Left colon (tissue), 2 donors: ENCODE measurements around the gene ZNF469. TPM values are rescaled to one million over a fixed set of nuclear protein-coding genes. Genes with fewer than 3 reads are reported as not detected.

Source experiments
- ATAC-seq: fragments of 200-7000 bp; cut with Tn5 transposase; one replicate; pipeline ENCODE4 v1.9.1; 2020; ENCODE audit warnings: mild to moderate bottlenecking, moderate library complexity
- DNase-seq, 2 donors: peaks; one replicate each; pipeline ENCODE4 v3.0.0-alpha.2; 2020
- intact Hi-C, 2 donors: fragments of 100-400 bp; cut with DNase I in 1 of 2; cut with micrococcal nuclease in 1 of 2; formaldehyde crosslinking; loops; one replicate each; pipeline versions ENCODE4 v1.11.2 to v1.14.0; 2022; cut with DNase I, micrococcal nuclease
- total RNA-seq, 2 donors: library from RNA; stranded (reverse); fragmentation: NEBNext Ultra II Directional; extraction: Animal tissue kit (Norgen Biotek cat#: 25700); gene quantifications; one replicate each; pipeline ENCODE4 v1.2.1, GENCODE V29; 2021
- donor health status: DM: no; HTN: no; CAD: no.
- donor health status: DM: yes; HTN: yes; CAD: no.

ZNF469 gene
- total RNA-seq, 2 donors from 2014 or later, result 0.27 to 0.70 TPM

DNA sequence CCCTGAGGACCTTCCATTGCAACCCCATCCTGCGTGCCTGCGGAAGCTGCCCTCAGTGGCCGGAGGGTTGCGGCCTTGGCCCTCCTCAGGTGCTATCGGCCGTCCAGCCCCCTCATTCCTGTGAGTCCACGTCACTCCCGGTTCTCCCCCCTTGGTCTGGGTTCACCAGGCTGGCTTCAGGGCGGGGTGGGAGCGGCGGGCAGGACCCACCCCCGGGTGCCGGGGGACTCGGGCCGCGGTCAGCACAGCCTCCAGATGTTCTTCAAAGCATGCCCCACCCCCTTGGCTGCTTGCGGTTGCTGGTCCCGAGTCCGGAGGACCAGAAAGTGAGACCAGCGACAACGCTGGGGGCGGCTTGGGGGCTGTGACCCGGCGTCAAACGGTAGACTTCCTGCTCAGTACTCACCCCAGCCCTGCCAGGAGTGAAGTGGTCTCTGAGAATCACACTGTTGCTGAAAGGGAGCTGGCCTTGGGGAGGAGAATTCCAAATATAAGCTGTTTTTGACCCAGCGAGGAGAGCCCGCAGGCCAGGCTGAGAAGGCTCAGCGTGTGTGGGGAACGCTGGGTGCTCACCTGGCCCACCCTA is 4.5 kb downstream of the ZNF469 start:
- no peak for DNase-seq
- intact Hi-C loops, result no loop called here
- no peak for ATAC-seq

DNA sequence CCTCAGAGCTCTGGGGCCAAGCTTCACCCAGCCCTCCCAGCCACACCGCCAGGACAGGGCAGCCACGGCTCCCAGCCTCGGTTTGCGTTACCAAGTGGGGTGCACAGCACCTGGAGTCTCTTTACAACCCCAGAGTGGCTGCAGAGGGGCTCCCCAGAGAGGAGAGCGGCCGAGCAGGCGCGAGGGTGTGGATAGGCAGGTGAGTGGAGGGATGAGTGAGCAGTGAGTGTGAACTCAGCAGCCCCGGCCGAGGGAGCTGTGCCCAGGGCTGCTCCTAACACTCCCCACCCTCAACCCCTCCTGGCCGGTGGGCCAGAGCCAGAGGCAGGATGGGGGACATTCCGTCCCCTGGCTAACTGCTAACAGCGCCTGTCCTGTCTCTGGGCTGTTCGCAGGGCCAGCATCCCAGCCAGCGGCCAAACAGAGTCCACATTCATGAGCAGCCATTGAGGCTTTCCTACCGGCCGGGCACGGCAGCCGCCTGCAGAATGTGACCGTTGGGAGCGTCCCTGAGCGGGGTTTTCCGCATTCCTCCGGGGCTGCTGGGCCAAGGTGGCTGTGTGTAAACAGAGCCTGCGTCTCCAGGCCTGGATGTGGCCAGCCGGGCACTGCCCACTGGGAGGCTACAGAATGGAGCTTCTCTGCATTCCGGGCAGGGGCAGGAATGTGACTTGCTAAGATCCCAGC is 5.3 kb downstream of the ZNF469 start:
- intact Hi-C loops, result no loop called here
- peak; percentile 97 for ATAC-seq
- peak; percentile 80 to 84 for DNase-seq

DNA sequence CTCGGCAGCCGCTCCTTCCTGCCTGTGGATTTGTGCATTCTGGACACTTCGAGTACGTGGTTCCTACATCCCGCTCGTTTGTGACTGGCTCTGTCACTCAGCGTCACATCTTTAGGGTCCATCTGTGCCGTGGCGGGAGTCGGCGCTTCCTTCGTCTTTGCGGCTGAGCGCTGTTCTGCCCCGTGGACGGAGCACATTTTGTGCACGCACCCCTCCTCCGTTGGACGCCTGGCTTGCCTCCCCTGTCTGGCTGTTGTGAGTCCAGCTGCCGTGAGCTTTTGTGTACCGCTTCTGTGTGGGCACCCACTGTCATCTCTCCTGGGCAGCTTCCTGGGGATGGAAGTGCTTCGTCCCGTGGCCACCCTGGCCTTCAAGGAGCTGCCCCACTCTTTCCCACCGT is 6.4 kb downstream of the ZNF469 start:
- DNase-seq, result no peak
- intact Hi-C loops, result no loop called here

DNA sequence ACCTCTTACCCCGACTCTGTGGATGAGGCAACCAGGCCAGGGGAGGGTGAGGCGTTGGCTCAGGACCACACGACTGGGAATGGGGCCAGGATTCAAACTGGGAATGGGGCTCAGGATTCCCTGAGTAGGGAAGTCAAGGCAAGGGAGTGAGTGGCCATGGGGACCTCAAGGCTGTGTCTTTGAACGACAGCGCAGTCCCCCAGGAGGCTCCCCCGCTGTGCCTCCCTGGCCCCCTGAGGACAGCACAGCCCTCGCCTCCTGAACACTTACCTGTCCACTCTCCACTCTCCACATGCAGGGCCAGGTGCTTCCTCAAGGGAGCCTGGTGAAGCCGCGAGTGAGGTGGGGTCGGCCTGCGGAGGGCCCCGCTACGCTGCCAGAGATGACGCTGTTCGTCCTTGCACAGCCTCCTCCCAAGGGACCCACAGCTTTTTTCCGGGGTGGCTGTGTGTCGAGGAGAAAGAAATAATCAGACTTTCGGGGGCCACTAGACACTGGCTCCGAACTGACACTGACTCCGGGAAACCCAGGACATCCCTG is 6.9 kb downstream of the ZNF469 start:
- ATAC-seq (no peak), DNase-seq (no peak)
- intact Hi-C loops, result no loop called here

More for the DNA sequence above, 6.4 kb downstream of the ZNF469 start:
- no peak for ATAC-seq

DNA sequence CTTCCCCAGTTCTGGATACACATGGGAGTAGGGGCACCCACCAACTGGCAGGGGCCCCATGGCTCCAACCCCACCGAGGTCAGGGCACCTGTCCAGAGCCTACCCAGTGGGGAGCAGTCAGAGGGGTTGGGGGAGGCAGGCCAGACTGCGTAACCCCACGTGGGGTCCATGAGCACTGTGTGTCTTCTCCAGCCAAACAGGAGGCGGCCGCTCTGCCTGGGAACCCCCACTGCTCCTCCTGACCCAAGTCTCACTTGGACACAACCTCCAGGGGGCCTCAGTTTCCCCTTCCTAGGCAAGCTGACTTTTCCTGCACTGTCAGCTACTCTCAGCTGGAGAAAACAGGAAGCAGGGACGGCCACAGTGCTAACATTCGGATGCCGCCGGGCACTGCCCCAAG is 7.5 kb downstream of the ZNF469 start:
- ATAC-seq (no peak), DNase-seq (peak in 1 of 2 donors; percentile 19)
- intact Hi-C loops, result no loop called here

DNA sequence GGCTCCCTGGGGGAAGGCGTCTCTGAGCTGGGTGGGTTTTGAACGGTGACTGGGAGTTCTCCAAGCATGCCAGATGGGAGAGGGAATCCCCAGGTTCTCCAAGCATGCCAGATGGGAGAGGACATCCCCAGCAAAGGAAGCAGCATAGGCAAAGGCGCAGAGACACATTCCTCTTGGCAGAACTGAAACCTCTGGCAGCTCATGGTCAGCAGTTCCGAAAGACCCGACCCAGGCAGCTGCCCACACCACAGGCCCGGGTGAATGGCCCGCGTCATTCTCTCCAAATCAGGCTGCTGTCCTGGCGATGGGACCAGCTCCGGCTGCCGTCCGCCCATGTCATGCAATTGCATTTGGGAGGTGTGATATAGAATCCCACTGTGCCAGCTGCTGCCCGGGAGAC is 8.0 kb downstream of the ZNF469 start:
- ATAC-seq (no peak), DNase-seq (no peak)
- intact Hi-C loops, result no loop called here

DNA sequence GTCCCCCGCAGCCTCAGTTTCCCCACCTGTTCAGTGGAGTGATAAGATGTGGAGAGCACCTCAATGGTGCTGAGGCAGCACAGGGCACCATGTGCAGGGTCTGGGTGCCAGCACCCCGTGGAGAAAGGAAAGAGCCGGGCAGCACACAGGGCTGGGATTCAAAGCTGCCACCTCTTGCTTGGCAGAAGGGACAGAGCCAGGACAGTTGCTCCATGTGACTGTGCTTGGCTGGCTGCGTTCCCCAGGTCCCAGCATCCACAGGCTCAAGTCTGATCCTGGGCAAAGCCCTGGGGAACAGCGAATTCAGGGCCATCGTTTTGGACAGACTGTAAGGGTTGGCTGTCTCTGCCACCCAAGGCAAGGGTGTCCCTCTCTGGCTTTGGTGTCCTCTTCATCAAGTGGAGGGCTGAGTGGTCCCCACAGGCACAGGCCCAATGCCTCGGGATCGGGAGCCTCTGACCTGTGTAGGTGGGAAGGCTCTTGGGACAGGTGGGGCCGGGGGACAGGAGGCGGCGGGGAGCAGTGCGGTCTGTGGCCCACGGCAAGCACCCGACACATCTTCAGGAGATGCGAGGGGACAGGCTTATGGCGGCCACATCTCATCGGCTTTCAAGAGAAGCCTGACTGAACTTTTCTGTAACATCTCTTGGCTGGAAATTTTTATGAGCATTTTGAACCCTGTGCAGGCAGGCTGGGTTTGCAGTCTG is 8.5 kb downstream of the ZNF469 start:
- no peak for DNase-seq
- intact Hi-C loops, result no loop called here
- ATAC-seq, result no peak

DNA sequence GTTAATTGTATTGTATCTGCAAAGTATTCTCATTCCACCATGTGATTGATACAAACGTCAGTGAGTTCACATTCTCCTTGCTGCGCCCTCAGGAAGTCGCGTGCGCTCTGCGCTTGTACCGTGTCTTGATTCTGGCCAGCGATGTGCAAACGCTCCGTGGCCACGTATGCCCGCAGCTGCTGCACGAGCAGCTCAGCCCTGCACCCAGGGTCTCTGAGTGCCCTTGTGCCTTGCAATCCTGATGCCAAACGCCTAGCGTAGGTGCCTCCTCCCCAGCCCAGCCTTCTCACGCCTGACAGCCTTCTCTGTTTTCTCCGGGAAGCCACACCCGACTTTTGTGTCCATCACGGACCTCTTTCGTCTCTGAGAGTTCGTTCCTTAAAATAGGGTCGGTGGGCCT is 9.4 kb downstream of the ZNF469 start:
- ATAC-seq (no peak), DNase-seq (no peak)
- intact Hi-C loops, result no loop called here

DNA sequence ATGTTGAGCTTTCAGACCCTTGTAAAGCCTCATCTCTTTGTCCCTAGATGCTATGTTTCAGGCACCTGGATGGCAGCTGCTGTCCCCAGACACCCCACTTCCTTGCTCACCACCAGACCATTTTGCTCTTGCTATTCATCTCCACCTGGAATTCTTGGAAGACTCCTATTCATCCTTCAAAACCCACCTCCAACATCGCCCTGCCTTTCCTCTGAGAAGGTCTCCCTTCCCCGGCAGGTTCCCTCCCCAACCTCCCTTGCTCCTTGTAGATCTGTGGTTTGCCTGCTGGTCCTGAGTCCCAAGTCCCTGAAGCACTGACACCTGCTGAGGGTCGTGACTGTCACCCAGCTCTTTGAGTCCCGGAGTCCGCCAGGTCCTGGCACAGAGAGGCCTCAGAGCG is 9.9 kb downstream of the ZNF469 start:
- ATAC-seq (no peak), DNase-seq (no peak)
- intact Hi-C loops, result no loop called here

DNA sequence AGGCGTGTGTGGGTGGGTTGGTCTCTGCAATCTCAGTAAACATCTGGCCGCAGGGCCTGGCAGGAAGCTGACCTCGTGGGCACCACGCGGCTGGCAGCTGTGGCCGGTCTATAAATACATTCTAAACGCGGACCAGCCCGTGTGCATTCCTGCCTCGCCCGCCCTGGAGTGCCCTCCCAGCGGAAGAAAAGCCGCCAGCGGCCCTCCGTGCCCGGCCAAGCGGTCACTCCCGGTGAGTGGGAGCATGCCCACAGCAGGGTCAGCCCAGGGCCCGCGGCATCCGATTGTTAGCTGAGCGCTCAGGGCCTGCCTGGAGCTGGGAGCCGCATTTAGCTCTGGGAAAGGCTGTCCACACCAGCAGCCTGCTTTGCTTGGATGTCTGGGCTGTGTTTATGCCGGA is 10.3 kb downstream of the ZNF469 start:
- intact Hi-C loops, result no loop called here
- DNase-seq, result no peak
- no peak for ATAC-seq

DNA sequence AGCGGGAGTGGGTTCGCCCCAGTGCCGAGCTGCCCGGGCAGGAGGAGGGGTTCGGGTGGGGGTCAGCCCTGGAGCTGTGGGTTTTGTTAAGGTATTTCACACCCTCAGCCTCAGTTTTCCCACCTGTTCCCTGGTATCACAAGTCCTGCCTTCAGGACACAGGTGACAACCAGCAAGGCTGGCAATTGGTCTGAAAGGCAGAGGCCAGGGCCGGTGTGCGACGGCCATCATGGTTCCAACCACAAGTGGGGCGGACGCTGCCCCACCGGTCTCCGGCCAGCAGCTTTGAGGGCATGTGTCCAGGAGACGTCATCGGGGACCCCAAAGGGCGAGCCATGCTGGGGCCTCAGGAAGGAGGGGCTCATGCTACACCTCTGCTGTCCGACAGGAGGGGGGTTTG is 10.8 kb downstream of the ZNF469 start:
- DNase-seq, result no peak
- ATAC-seq, result no peak
- intact Hi-C loops, result no loop called here

DNA sequence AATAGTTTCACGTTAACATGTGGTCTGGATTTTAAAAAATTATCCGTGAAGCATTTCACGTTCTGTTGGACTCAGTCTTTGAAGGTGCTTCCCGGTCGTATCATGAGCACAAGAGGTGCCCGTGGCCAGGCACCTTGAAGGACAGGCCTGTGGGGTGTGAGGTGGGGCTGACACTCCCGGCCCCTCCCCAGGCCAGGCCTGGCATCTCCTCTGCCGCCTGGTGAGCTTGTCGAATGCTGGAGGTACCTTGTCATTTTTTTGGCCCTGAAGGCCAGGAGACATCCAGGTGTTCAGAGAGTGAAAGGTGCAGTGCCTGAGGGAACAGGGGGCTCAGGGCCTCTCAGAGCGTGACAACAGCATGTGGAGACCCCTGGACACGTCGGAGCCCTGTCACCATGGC is 11.7 kb downstream of the ZNF469 start:
- intact Hi-C loops, result no loop called here
- no peak for ATAC-seq
- DNase-seq, result no peak

DNA sequence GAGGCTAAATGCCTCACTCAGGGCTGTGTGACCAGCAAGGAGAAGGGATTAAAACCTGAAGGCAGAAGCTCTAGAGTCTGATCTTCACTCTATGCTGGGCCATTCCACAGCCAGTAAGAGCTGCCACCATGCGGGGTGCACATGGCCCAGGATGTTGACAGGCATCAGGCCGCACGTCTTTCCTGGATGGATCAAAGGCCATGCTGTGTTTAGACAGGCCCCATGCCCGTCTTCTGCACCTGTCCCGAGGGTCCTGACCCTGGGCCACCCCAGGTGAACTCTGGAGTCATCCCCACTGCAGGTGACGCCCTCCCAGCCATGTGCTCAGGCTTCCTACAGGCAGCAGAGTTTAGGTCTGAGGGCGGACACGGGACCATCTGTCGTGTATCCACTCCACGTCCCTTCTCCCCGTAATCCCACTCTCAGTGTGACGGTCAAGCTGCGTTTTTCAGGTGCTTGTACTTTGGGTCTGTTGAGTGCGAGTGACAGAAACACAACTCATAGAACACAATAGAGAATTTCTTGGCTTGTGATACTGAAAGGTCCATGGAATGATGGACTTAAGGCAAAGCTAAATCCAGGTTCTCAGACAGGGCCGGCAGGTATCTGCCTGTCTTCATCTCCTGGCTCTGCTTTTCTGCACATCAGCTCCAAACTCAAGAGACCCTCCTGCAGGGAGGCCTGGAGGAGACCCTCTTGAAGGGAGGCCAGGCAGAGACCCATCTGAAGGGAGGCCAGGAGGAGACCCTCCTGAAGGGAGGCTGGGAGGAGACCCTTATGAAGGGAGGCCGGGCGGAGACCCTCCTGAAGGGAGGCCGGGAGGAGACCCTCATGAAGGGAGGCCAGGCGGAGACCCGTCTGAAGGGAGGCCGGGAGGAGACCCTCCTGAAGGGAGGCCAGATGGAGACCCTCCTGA is 13.2 kb downstream of the ZNF469 start:
- ATAC-seq (no peak), DNase-seq (no peak)
- intact Hi-C loops, result no loop called here

DNA sequence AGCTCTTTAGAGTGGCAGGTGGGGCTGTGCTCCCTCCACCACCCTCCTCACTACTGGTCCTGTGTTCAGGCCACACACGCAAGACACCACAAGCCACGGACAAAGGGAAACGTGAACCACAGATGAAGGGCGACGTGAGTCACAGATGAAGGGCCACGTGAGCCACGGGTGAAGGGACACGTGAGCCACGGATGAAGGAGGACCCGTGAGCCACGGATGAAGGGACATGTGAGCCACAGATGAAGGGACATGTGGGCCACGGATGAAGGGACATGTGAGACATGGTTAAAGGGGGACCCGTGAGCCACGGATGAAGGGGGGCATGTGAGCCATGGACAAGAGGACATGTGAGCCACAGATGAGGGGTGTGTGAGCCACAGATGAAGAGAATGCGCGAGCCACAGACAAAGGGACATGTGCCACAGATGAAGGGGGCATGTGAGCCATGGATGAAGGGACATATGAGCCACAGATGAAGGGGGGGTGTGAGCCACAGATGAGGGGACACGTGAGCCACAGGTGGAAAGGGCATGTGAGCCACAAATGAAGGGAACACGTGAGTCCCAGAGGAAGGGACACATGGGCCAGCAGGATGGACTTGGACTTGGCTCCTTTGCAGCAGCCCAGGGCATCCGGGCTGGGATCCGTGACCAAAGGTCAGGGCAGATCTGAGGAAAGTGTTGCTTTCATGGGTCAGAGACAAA is 15.6 kb downstream of the ZNF469 start:
- DNase-seq (no peak), ATAC-seq (no peak)
- intact Hi-C loops, result no loop called here

DNA sequence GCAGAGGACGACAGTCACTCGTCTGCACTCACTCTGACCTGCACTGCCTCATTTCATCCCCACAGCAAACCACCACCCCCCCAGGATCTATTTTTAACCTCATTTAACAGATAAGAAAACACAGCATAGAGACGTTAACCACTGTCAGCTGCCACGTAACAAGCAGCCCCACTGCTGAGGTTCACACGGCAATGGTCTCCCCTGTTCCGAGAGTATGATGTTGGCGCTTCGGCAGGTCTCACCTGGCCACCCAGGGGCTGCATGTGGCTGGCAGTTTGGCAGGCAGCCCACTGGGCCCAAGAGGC is 16.1 kb downstream of the ZNF469 start:
- ATAC-seq, result no peak
- no peak for DNase-seq

DNA sequence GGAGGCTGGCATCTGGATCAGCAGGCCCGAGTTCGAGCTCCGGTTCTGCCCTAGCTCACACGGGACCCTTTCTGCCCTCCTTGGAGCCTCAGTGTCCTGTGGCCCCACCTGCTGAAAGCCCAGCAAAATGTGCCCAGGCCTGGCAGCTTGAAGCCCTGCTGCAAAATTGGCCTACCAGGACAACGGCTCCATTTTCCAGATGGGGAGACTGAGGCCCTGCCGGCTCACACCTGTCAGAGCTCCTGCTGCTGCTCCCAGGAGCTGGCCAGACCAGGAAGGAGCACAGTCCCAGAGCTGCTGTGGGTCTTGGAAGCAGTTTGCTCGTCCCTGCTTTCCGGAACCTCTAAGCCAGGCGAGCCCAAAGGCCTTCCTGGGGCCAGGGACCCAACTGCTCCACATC is 17.4 kb downstream of the ZNF469 start:
- no peak for ATAC-seq
- intact Hi-C loops, result no loop called here
- no peak for DNase-seq

More for the DNA sequence above, 16.1 kb downstream of the ZNF469 start:
- intact Hi-C loops, result no loop called here

DNA sequence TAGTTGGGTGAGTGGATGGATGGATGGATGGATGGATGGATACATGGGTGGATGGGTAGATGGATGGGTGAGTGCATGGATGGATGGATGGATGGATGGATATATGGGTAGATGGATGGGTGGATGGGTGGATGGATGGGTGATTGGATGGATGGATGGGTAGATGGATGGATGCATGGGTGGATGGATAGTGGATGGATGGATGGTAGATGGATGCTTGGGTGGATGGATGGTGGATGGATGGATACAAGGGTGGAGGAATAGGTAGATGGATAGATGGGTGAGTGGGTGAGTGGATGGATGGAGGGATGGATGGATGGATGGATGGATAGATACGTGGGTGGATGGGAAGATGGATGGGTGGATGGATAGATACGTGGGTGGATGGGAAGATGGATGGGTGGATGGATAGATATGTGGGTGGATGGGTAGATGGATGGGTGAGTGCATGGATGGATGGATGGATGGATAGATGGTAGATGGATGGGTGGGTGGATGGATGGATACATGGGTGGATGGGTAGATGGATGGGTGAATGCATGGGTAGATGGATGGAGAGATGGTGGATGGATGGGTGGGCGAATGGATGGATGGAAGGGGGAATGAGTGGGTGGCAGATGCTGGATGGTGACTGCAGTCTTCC is 19.0 kb downstream of the ZNF469 start:
- intact Hi-C loops, result no loop called here
- no peak for ATAC-seq
- no peak for DNase-seq

DNA sequence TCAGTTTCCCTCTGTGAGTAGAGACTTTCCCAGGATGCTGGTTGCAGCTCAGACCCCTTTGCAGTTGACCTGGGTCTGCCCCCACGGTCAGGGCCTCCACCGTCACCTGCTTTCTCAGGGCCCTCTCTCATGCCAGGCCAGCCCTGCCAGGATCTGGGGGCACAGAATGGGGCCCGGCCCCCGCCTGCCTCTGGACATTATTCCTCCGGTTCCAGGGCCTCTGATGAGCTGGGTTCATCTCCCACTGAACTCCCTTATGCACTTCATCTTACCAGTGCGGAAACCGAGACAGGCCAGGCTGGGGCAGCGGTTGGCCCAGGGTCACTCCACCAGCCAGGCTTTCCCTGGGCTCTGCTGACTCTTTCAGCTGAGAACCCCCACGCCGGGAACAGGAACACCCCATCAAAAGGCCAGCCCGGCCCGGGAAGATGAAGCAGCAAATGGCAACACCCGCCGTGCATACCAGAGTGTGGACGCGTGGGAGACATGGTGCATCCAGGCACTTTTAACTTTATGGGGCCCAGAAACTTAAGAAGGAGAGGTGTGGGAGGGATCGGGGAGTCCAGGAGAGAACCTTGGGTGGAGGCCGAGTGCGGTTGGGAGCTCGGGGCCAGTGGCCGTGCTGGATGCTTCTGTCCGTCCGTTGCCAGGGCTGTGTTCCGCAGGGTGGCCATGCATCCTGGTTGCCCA is 19.9 kb downstream of the ZNF469 start:
- intact Hi-C loops, result no loop called here
- ATAC-seq (no peak), DNase-seq (no peak)
